Liver (tissue), 9 donors: ENCODE measurements around the gene CD33. TPM values are rescaled to one million over a fixed set of nuclear protein-coding genes. Genes with fewer than 3 reads are reported as not detected.

Experiments used
- DNase-seq: peaks from one replicate; pipeline ENCODE4 v3.0.0-alpha.2; 2017; ENCODE audit warnings: low spot score
- H3K27ac ChIP-seq, 2 donors: one replicate each; pipeline ENCODE4 v1.7.0; 2013; ENCODE audit warnings: inconsistent platforms in 2 of 2, low read length in 2 of 2, control low read depth in 1 of 2, low read depth in 1 of 2, mild to moderate bottlenecking in 1 of 2
- H3K27me3 ChIP-seq, 4 donors: one replicate each; pipeline versions ENCODE4 v1.6.1 to v1.7.0; 2013; ENCODE audit warnings: low read length in 3 of 4, inconsistent platforms in 1 of 4, mild to moderate bottlenecking in 1 of 4, moderate library complexity in 1 of 4; ENCODE audit not compliant: control insufficient read depth in 4 of 4, insufficient read depth in 4 of 4
- H3K36me3 ChIP-seq, 4 donors: one replicate each; pipeline versions ENCODE4 v1.6.1 to v1.7.0; 2013; ENCODE audit warnings: low read length in 3 of 4, mild to moderate bottlenecking in 3 of 4, low read depth in 1 of 4, moderate library complexity in 1 of 4; ENCODE audit not compliant: control insufficient read depth in 4 of 4, insufficient read depth in 3 of 4
- H3K4me1 ChIP-seq, 4 donors: one replicate each; pipeline versions ENCODE4 v1.6.1 to v1.7.0; 2013; ENCODE audit warnings: low read length in 3 of 4, mild to moderate bottlenecking in 3 of 4, moderate library complexity in 1 of 4; ENCODE audit not compliant: control insufficient read depth in 4 of 4, insufficient read depth in 4 of 4
- H3K4me3 ChIP-seq, 3 donors: one replicate each; pipeline versions ENCODE4 v1.6.1 to v1.7.0; 2013; ENCODE audit warnings: low read length in 3 of 3, control low read depth in 1 of 3, low read depth in 1 of 3, mild to moderate bottlenecking in 1 of 3
- H3K9ac ChIP-seq, 2 donors: one replicate each; pipeline ENCODE4 v1.7.0; 2013; ENCODE audit warnings: low read length in 2 of 2, mild to moderate bottlenecking in 2 of 2, moderate library complexity in 2 of 2, control low read depth in 1 of 2, low read depth in 1 of 2
- H3K9me3 ChIP-seq, 4 donors: one replicate each; pipeline versions ENCODE4 v1.6.1 to v1.7.0; 2013; ENCODE audit warnings: low read length in 3 of 4; ENCODE audit not compliant: control insufficient read depth in 4 of 4
- ATF3 ChIP-seq: IDR thresholded peaks from 2 replicates; pipeline ENCODE4 v1.6.1; 2016; ENCODE audit warnings: antibody characterized with exemption
- CTCF ChIP-seq: fragments of 150-350 bp; IDR thresholded peaks from 2 replicates; pipeline ENCODE4 v1.5.1; 2017; ENCODE audit warnings: improper control_type of control experiment, low read depth, low read length; ENCODE audit not compliant: missing input control
- EGR1 ChIP-seq, 2 donors: IDR thresholded peaks; 2 replicates each; pipeline ENCODE4 v1.6.1; 2016 to 2018; ENCODE audit warnings: antibody characterized with exemption in 2 of 2, low read depth in 2 of 2
- FOXA1 ChIP-seq: IDR thresholded peaks from 2 replicates; pipeline ENCODE4 v1.6.1; 2016; ENCODE audit warnings: antibody characterized with exemption
- FOXA2 ChIP-seq: IDR thresholded peaks from 2 replicates; pipeline ENCODE4 v1.6.1; 2016; ENCODE audit warnings: antibody characterized with exemption
- GABPA ChIP-seq, 2 donors: IDR thresholded peaks in 1 of 2; conservative IDR thresholded peaks in 1 of 2; 2 replicates each; pipeline ENCODE4 v1.6.1; 2016; ENCODE audit warnings: antibody characterized with exemption in 2 of 2, mild to moderate bottlenecking in 1 of 2, moderate library complexity in 1 of 2
- HNF4A ChIP-seq, 2 donors: conservative IDR thresholded peaks; 2 replicates each; pipeline ENCODE4 v1.6.1; 2016; ENCODE audit warnings: antibody characterized with exemption in 2 of 2, mild to moderate bottlenecking in 2 of 2
- HNF4G ChIP-seq: IDR thresholded peaks from 2 replicates; pipeline ENCODE4 v1.6.1; 2016; ENCODE audit warnings: antibody characterized with exemption
- JUND ChIP-seq, 2 donors: IDR thresholded peaks; 2 replicates each; pipeline ENCODE4 v1.6.1; 2016; ENCODE audit warnings: antibody characterized with exemption in 2 of 2
- NR2F2 ChIP-seq: IDR thresholded peaks from 2 replicates; pipeline ENCODE4 v1.6.1; 2016; ENCODE audit warnings: antibody characterized with exemption
- RAD21 ChIP-seq, 2 donors: IDR thresholded peaks; 2 replicates each; pipeline ENCODE4 v1.6.1; 2016; ENCODE audit warnings: antibody characterized with exemption in 2 of 2, mild to moderate bottlenecking in 2 of 2
- RXRA ChIP-seq, 2 donors: IDR thresholded peaks; 2 replicates each; pipeline ENCODE4 v1.6.1; 2017 to 2018; ENCODE audit warnings: antibody characterized with exemption in 2 of 2, mild to moderate bottlenecking in 1 of 2
- SP1 ChIP-seq: IDR thresholded peaks from 2 replicates; pipeline ENCODE4 v1.6.1; 2018; ENCODE audit warnings: antibody characterized with exemption, mild to moderate bottlenecking
- TAF1 ChIP-seq: conservative IDR thresholded peaks from 2 replicates; pipeline ENCODE4 v1.6.1; 2016; ENCODE audit warnings: antibody characterized with exemption, mild to moderate bottlenecking
- YY1 ChIP-seq: IDR thresholded peaks from 2 replicates; pipeline ENCODE4 v1.6.1; 2016; ENCODE audit warnings: antibody characterized with exemption, mild to moderate bottlenecking
- WGBS: extraction: QIAGEN DNeasy Blood & Tissue Kit; methylation state at CpG from one replicate; pipeline ENCODE4 v1.1.7; 2013; 5-methylcytosine and 5-hydroxymethylcytosine counted together
- polyA plus RNA-seq, 2 donors: library from polyadenylated mRNA; stranded (reverse) in 1 of 2; unstranded in 1 of 2; fragments of 200-250 nt in 1 of 2; fragments of >200 nt in 1 of 2; fragmentation: Nextera tagmentation in 1 of 2; extraction: Ambion mirVana in 1 of 2; gene quantifications; one replicate each; pipeline versions ENCODE4 v1.2.1 to v1.2.3, GENCODE V29; 2013 to 2015
- total RNA-seq, 2 donors: library from RNA; depleted of rRNA; stranded (reverse); fragments of >200 nt; gene quantifications; one replicate each; pipeline ENCODE4 v1.2.3, GENCODE V29; 2014
- TF ChIP-seq, protein P1 (sequence below): IDR thresholded peaks from 2 replicates; pipeline ENCODE4 v1.6.1; 2016; ENCODE audit warnings: antibody characterized with exemption
- TF ChIP-seq, protein P2 (sequence below): IDR thresholded peaks from 2 replicates; pipeline ENCODE4 v1.6.1; 2016; ENCODE audit warnings: antibody characterized with exemption
- TF ChIP-seq, protein P3 (sequence below): IDR thresholded peaks from 2 replicates; pipeline ENCODE4 v1.6.1; 2016; ENCODE audit warnings: antibody characterized with exemption, mild to moderate bottlenecking
- donor health status: healthy.
- donor health status: healthy.
- donor health status: healthy.
- donor health status: healthy.
- donor health status: healthy.

CD33 gene
- total and polyA plus RNA-seq, 4 donors, result 1.3 to 5.1 (median 3.8) TPM

DNA sequence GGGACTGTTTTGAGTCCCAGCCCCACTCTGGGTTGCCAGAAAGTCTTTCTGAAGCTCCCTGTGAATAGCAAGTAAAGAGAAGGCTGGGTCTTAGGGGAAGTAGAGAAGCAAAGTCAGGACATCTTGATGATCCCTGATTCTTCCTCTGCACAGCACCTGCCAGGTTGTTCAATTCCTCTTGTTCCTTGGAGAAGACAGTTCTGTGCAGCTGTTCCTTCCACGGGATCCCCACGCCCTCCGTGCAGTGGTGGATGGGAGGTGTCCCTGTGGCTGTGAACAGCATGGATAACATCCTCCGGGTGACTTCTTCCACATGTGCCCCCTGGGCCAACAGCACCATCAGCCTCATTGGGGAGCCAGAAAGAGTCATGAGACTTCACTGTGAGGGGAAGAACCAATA lies 57.5 kb downstream of the CD33 start:
- Histone ChIP-seq H3K4me1 (no peaks in the 10 kb centered on the region), H3K9me3 (no peaks in the 10 kb centered on the region), H3K27ac (no peak overlapping the region), H3K27me3 (peaks cover 0 to 1% (median 0%) of the 10 kb centered on the region in 4 donors), H3K36me3 (no peaks in the 10 kb centered on the region), H3K9ac (no peak overlapping the region), H3K4me3 (no peak overlapping the region)
- 74% methylated on average over 4 of the region's 4 CpGs for WGBS
- TF ChIP-seq, protein P1, sequence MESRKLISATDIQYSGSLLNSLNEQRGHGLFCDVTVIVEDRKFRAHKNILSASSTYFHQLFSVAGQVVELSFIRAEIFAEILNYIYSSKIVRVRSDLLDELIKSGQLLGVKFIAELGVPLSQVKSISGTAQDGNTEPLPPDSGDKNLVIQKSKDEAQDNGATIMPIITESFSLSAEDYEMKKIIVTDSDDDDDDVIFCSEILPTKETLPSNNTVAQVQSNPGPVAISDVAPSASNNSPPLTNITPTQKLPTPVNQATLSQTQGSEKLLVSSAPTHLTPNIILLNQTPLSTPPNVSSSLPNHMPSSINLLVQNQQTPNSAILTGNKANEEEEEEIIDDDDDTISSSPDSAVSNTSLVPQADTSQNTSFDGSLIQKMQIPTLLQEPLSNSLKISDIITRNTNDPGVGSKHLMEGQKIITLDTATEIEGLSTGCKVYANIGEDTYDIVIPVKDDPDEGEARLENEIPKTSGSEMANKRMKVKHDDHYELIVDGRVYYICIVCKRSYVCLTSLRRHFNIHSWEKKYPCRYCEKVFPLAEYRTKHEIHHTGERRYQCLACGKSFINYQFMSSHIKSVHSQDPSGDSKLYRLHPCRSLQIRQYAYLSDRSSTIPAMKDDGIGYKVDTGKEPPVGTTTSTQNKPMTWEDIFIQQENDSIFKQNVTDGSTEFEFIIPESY, result no peak
- TF ChIP-seq HNF4G (no peak), JUND (IDR thresholded peaks at IDR 0.05) (no peak), NR2F2 (no peak), EGR1 (IDR thresholded peaks at IDR 0.05; ENCODE audit: low read depth in 2 of 2) (no peak), HNF4A (conservative IDR thresholded peaks at IDR 0.05) (no peak), ATF3 (no peak), RXRA (IDR thresholded peaks at IDR 0.05) (no peak), CTCF (no peak), FOXA1 (no peak), SP1 (no peak), YY1 (no peak)
- TF ChIP-seq, protein P2, sequence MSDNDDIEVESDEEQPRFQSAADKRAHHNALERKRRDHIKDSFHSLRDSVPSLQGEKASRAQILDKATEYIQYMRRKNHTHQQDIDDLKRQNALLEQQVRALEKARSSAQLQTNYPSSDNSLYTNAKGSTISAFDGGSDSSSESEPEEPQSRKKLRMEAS, result no peak
- TF ChIP-seq, protein P3, sequence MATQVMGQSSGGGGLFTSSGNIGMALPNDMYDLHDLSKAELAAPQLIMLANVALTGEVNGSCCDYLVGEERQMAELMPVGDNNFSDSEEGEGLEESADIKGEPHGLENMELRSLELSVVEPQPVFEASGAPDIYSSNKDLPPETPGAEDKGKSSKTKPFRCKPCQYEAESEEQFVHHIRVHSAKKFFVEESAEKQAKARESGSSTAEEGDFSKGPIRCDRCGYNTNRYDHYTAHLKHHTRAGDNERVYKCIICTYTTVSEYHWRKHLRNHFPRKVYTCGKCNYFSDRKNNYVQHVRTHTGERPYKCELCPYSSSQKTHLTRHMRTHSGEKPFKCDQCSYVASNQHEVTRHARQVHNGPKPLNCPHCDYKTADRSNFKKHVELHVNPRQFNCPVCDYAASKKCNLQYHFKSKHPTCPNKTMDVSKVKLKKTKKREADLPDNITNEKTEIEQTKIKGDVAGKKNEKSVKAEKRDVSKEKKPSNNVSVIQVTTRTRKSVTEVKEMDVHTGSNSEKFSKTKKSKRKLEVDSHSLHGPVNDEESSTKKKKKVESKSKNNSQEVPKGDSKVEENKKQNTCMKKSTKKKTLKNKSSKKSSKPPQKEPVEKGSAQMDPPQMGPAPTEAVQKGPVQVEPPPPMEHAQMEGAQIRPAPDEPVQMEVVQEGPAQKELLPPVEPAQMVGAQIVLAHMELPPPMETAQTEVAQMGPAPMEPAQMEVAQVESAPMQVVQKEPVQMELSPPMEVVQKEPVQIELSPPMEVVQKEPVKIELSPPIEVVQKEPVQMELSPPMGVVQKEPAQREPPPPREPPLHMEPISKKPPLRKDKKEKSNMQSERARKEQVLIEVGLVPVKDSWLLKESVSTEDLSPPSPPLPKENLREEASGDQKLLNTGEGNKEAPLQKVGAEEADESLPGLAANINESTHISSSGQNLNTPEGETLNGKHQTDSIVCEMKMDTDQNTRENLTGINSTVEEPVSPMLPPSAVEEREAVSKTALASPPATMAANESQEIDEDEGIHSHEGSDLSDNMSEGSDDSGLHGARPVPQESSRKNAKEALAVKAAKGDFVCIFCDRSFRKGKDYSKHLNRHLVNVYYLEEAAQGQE, result no peak
- DNase-seq, result no peak

DNA sequence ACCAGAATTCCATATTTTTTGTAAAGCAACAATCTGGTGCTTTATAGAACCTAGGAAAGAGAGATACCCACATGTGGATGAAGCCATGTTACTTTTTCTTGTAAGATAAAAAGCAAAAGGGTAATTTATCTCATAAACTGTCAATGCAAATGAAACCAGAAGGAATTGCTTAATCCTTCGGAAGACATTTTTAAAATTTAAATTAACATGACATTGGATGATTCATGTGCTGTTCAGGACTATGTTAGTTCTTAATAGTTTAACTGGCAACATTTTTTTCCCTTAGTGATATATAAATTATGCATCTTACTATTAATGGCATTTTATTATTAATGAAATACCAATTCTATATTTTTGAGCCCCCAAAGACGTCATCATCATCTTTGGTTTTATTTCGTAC lies 60.8 kb downstream of the CD33 start:
- no peak overlapping the region for H3K9ac ChIP-seq
- H3K4me1 ChIP-seq, result no peaks in the 10 kb centered on the region
- H3K9me3 ChIP-seq, result no peaks in the 10 kb centered on the region
- no peaks in the 10 kb centered on the region for H3K36me3 ChIP-seq
- DNase-seq, result no peak
- H3K27ac ChIP-seq, result no peak overlapping the region
- H3K4me3 ChIP-seq, result no peak overlapping the region
- peaks cover 0 to 3% (median 0%) of the 10 kb centered on the region in 4 donors for H3K27me3 ChIP-seq
- 60% methylated on average over 3 of the region's 3 CpGs for WGBS
- TF ChIP-seq HNF4A (conservative IDR thresholded peaks at IDR 0.05), result no peak
- TF ChIP-seq, protein P1, result no peak
- no peak for TF ChIP-seq GABPA (IDR thresholded peaks at IDR 0.05 in 1 of 2, conservative IDR thresholded peaks at IDR 0.05 in 1 of 2)
- no peak for TF ChIP-seq HNF4G
- TF ChIP-seq YY1, result no peak
- TF ChIP-seq TAF1, result no peak
- no peak for TF ChIP-seq FOXA2
- TF ChIP-seq, protein P2, result no peak
- TF ChIP-seq FOXA1, result no peak
- TF ChIP-seq JUND (IDR thresholded peaks at IDR 0.05), result no peak
- no peak for TF ChIP-seq RAD21 (IDR thresholded peaks at IDR 0.05)
- no peak for TF ChIP-seq ATF3
- TF ChIP-seq, protein P3, result no peak
